Peyer's patch (tissue), 4 donors: ENCODE data around the gene PLEKHN1. TPM values are rescaled to one million over a fixed set of nuclear protein-coding genes. Genes with fewer than 3 reads are reported as not detected.

Experiments
- DNase-seq, 3 donors: peaks; one replicate each; pipeline ENCODE4 v3.0.0-alpha.2; 2017 to 2019
- H3K27ac ChIP-seq, 4 donors: fragments of 200-600 bp; sonication (generic); one replicate each; pipeline ENCODE4 v1.5.1; 2016 to 2019
- H3K27me3 ChIP-seq, 2 donors: fragments of 200-600 bp; sonication (generic); one replicate each; pipeline ENCODE4 v1.5.1; 2019
- H3K36me3 ChIP-seq, 3 donors: fragments of 200-600 bp; sonication (generic); one replicate each; pipeline ENCODE4 v1.5.1; 2016 to 2019
- H3K4me1 ChIP-seq, 4 donors: fragments of 200-600 bp; sonication (generic); one replicate each; pipeline ENCODE4 v1.5.1; 2016 to 2019
- H3K4me3 ChIP-seq, 4 donors: fragments of 200-600 bp; sonication (generic); 1 replicate in 3 of 4; 2 replicates in 1 of 4; pipeline ENCODE4 v1.5.1; 2016 to 2019; ENCODE audit warnings: mild to moderate bottlenecking in 1 of 4
- H3K9me3 ChIP-seq, 4 donors: fragments of 200-600 bp; sonication (generic); one replicate each; pipeline ENCODE4 v1.5.1; 2016 to 2019; ENCODE audit warnings: mild to moderate bottlenecking in 1 of 4
- CTCF ChIP-seq, 6 experiments: fragments of 450-650 bp in 4 of 6; fragments of 200-600 bp in 2 of 6; sonication (generic) in 1 of 6; IDR thresholded peaks; one replicate each; pipeline ENCODE4 v1.5.1; 2017 to 2019; ENCODE audit warnings: antibody characterized with exemption in 6 of 6, mild to moderate bottlenecking in 3 of 6, moderate library complexity in 1 of 6
- POLR2A ChIP-seq, 2 donors: fragments of 450-650 bp; IDR thresholded peaks; one replicate each; pipeline ENCODE4 v1.5.1; 2017; ENCODE audit warnings: antibody characterized with exemption in 2 of 2, mild to moderate bottlenecking in 2 of 2, moderate library complexity in 2 of 2
- total RNA-seq, 4 donors: library from RNA; depleted of rRNA; stranded (reverse); fragments of >200 nt; gene quantifications; one replicate each; pipeline ENCODE4 v1.1.0, GENCODE V29; 2016

The PLEKHN1 gene
- total RNA-seq, 4 donors from 2014 or later, result 0.40 to 0.83 (median 0.47) TPM; not detected in 1

GRCh38 chr1:928825-929661 is 37.2 kb upstream of the PLEKHN1 start:
- peaks cover 0 to 19% (median 9%) of the 10 kb centered on the region in 4 donors for H3K4me1 ChIP-seq
- H3K4me3 ChIP-seq, result no peak overlapping the region
- peaks cover 0 to 36% of the 10 kb centered on the region in 2 donors for H3K27me3 ChIP-seq
- DNase-seq, result no peak
- TF ChIP-seq CTCF (IDR thresholded peaks at IDR 0.05) (no peak), POLR2A (IDR thresholded peaks at IDR 0.05) (no peak)
- H3K36me3 ChIP-seq, result no peaks in the 10 kb centered on the region
- H3K9me3 ChIP-seq, result no peaks in the 10 kb centered on the region
- no peak overlapping the region for H3K27ac ChIP-seq

GRCh38 chr1:929712-930632 is 36.3 kb upstream of the PLEKHN1 start:
- TF ChIP-seq CTCF (IDR thresholded peaks at IDR 0.05), result no peak
- TF ChIP-seq POLR2A (IDR thresholded peaks at IDR 0.05), result no peak
- peaks cover 0 to 10% (median 4%) of the 10 kb centered on the region in 4 donors for H3K4me1 ChIP-seq
- H3K27ac ChIP-seq, result no peak overlapping the region
- H3K36me3 ChIP-seq, result no peaks in the 10 kb centered on the region
- H3K9me3 ChIP-seq, result no peaks in the 10 kb centered on the region
- no peak for DNase-seq
- no peak overlapping the region for H3K4me3 ChIP-seq
- H3K27me3 ChIP-seq, result peaks cover 0 to 31% of the 10 kb centered on the region in 2 donors

- no peaks in the 10 kb centered on the region for H3K9me3 ChIP-seq
- no peak overlapping the region for H3K4me3 ChIP-seq
- H3K36me3 ChIP-seq, result no peaks in the 10 kb centered on the region
- no peak overlapping the region for H3K27ac ChIP-seq
- TF ChIP-seq POLR2A (IDR thresholded peaks at IDR 0.05) (no peak), CTCF (IDR thresholded peaks at IDR 0.05) (no peak)
- no peak for DNase-seq
- peaks cover 0 to 6% (median 1%) of the 10 kb centered on the region in 4 donors for H3K4me1 ChIP-seq
- H3K27me3 ChIP-seq, result peaks cover 0 to 33% of the 10 kb centered on the region in 2 donors
These were observed 35.6 kb upstream of the PLEKHN1 start for GRCh38 chr1:930633-931138.

- no peak for TF ChIP-seq CTCF (IDR thresholded peaks at IDR 0.05)
- no peak for TF ChIP-seq POLR2A (IDR thresholded peaks at IDR 0.05)
- Histone ChIP-seq H3K4me3 (no peak overlapping the region), H3K36me3 (no peaks in the 10 kb centered on the region), H3K27me3 (peaks cover 0 to 32% of the 10 kb centered on the region in 2 donors), H3K4me1 (peaks cover 0 to 8% (median 0%) of the 10 kb centered on the region in 4 donors), H3K27ac (no peak overlapping the region), H3K9me3 (no peaks in the 10 kb centered on the region)
- DNase-seq, result no peak
These were observed 34.7 kb upstream of the PLEKHN1 start for GRCh38 chr1:931380-932172.

GRCh38 chr1:932173-932510 is 34.1 kb upstream of the PLEKHN1 start:
- peaks cover 0 to 31% of the 10 kb centered on the region in 2 donors for H3K27me3 ChIP-seq
- H3K4me1 ChIP-seq, result peaks cover 0 to 8% (median 0%) of the 10 kb centered on the region in 4 donors
- TF ChIP-seq POLR2A (IDR thresholded peaks at IDR 0.05) (no peak), CTCF (IDR thresholded peaks at IDR 0.05) (no peak)
- H3K36me3 ChIP-seq, result no peaks in the 10 kb centered on the region
- H3K4me3 ChIP-seq, result no peak overlapping the region
- no peak overlapping the region for H3K27ac ChIP-seq
- no peak for DNase-seq
- H3K9me3 ChIP-seq, result no peaks in the 10 kb centered on the region
